ENCODE results near the gene CLPSL1.

- no peak for TF ChIP-seq EZH2 (IDR thresholded peaks at IDR 0.05)
- no peak for TF ChIP-seq CTCF (IDR thresholded peaks at IDR 0.05)
- TF ChIP-seq EZH2phosphoT487 (IDR thresholded peaks at IDR 0.05): no peak
Observed at GRCh38 chr6:35777356-35778102, 3.3 kb upstream of the CLPSL1 start.

All from neural progenitor cell (in vitro differentiated cells).